Keratinocyte (primary cell): Measurements from ENCODE around the gene XPC. TPM values are rescaled to one million over a fixed set of nuclear protein-coding genes. Genes with fewer than 3 reads are reported as not detected.
A peak's percentile ranks its signal among the peaks of the same experiment; 100 is the strongest.
"Not testable (repeated sequence)": the region's sequence is repeated elsewhere in the genome, so short reads cannot be mapped to it uniquely, and the experiment has no call there.

Experiments used
- DNase-seq: peaks from one replicate; pipeline ENCODE4 v3.0.0-alpha.2; 2011; ENCODE audit warnings: low read depth, missing footprints, low spot score
- FAIRE-seq: peaks from 2 replicates; lab custom pipeline; 2011; peaks lifted over from hg19 to GRCh38; lab: Jason Lieb, UNC
- H2AFZ ChIP-seq: 2 replicates; pipeline ENCODE4 v1.6.0; 2012; ENCODE audit warnings: low read length, control low read depth, inconsistent platforms; ENCODE audit not compliant: control insufficient read depth
- H3K27ac ChIP-seq: 2 replicates; pipeline ENCODE4 v1.5.1; 2011; ENCODE audit warnings: low read length; ENCODE audit not compliant: control insufficient read depth, insufficient read depth
- H3K27me3 ChIP-seq: 3 replicates; pipeline ENCODE4 v1.6.0; 2011; ENCODE audit warnings: low read length; ENCODE audit not compliant: control insufficient read depth, insufficient read depth; ENCODE audit errors: extremely low read depth
- H3K36me3 ChIP-seq, 2 experiments: 2 replicates in 1 of 2; 3 replicates in 1 of 2; pipeline ENCODE4 v1.5.1; 2011; ENCODE audit warnings: low read length in 2 of 2, mild to moderate bottlenecking in 1 of 2; ENCODE audit not compliant: control insufficient read depth in 2 of 2, insufficient read depth in 2 of 2; ENCODE audit errors: extremely low read depth in 1 of 2
- H3K4me1 ChIP-seq: 3 replicates; pipeline ENCODE4 v1.5.1; 2011; ENCODE audit warnings: low read length; ENCODE audit not compliant: control insufficient read depth, insufficient read depth; ENCODE audit errors: extremely low read depth
- H3K4me2 ChIP-seq: 3 replicates; pipeline ENCODE4 v1.6.0; 2011; ENCODE audit warnings: low read depth, low read length; ENCODE audit not compliant: control insufficient read depth, insufficient read depth; ENCODE audit errors: extremely low read depth
- H3K4me3 ChIP-seq, 3 experiments: fragments of 200-600 bp in 1 of 3; sonication (generic) in 1 of 3; 2 replicates in 2 of 3; 3 replicates in 1 of 3; pipeline ENCODE4 v1.5.1; 2011 to 2016; ENCODE audit warnings: low read length in 3 of 3, mild to moderate bottlenecking in 3 of 3, control low read depth in 2 of 3, inconsistent platforms in 1 of 3, low read depth in 1 of 3, mixed read lengths in 1 of 3, mixed run types in 1 of 3, moderate library complexity in 1 of 3; ENCODE audit not compliant: control insufficient read depth in 2 of 3, insufficient read depth in 2 of 3; ENCODE audit errors: extremely low read depth in 1 of 3
- H3K79me2 ChIP-seq: 2 replicates; pipeline ENCODE4 v1.6.0; 2012; ENCODE audit warnings: low read length; ENCODE audit not compliant: control insufficient read depth, insufficient read depth
- H3K9ac ChIP-seq: 3 replicates; pipeline ENCODE4 v1.6.0; 2011; ENCODE audit warnings: low read length; ENCODE audit not compliant: control insufficient read depth, insufficient read depth; ENCODE audit errors: extremely low read depth
- H3K9me1 ChIP-seq: 3 replicates; pipeline ENCODE4 v1.6.0; 2011; ENCODE audit warnings: low read length; ENCODE audit not compliant: control insufficient read depth, insufficient read depth; ENCODE audit errors: extremely low read depth
- H3K9me3 ChIP-seq: 2 replicates; pipeline ENCODE4 v1.5.1; 2012; ENCODE audit warnings: low read depth, low read length; ENCODE audit not compliant: control insufficient read depth
- H4K20me1 ChIP-seq: 3 replicates; pipeline ENCODE4 v1.6.0; 2011; ENCODE audit warnings: low read length; ENCODE audit not compliant: control insufficient read depth, insufficient read depth; ENCODE audit errors: extremely low read depth
- CTCF ChIP-seq, 3 experiments: IDR thresholded peaks in 1 of 3; conservative IDR thresholded peaks in 1 of 3; optimal IDR thresholded peaks in 1 of 3; 2 replicates in 2 of 3; 3 replicates in 1 of 3; pipeline versions ENCODE3 to v1.5.1; 2011; ENCODE audit warnings: low read length in 3 of 3, mild to moderate bottlenecking in 3 of 3, moderate library complexity in 2 of 3, control low read depth in 1 of 3, inconsistent platforms in 1 of 3; ENCODE audit not compliant: insufficient read depth in 2 of 3; ENCODE audit errors: extremely low read depth in 1 of 3
- EZH2 ChIP-seq: IDR thresholded peaks from one replicate; pipeline ENCODE4 v1.6.1; 2012; ENCODE audit warnings: inconsistent platforms, mild to moderate bottlenecking, low read length, moderate library complexity
- dilution Hi-C: fragments of 300-500 bp; cut with MboI; formaldehyde crosslinking; loops from one replicate; pipeline ENCODE4 v1.7.0; 2020; ENCODE audit warnings: low sequenced_read_pairs; ENCODE audit not compliant: extremely low pct_ligation_motif_present
- polyA plus RNA-seq, 5 experiments: library from polyadenylated mRNA; depleted of rRNA in 3 of 5; stranded (reverse) in 3 of 5; stranded (forward) in 1 of 5; unstranded in 1 of 5; fragments of >200 nt; gene quantifications; 1 replicate in 1 of 5; 2 replicates in 3 of 5; 3 replicates in 1 of 5; pipeline versions ENCODE4 v1.2.1 to v1.2.3, GENCODE V29; 2011 to 2012; ENCODE audit warnings: missing spikeins in 2 of 5, low read depth in 1 of 5, low replicate concordance in 1 of 5

Gene XPC
- polyA plus RNA-seq, 1 donor (not counting 4 experiments of a cell fraction or from before 2014, with no cell fraction given), result 24.9 TPM

- DNase-seq, result no peak
- TF ChIP-seq CTCF (optimal IDR thresholded peaks at IDR 0.05 in 1 of 3, IDR thresholded peaks at IDR 0.05 in 1 of 3, conservative IDR thresholded peaks at IDR 0.05 in 1 of 3; ENCODE audit: extremely low read depth in 1 of 3, insufficient read depth in 2 of 3, low read length in 3 of 3), result no peak
- TF ChIP-seq EZH2, result no peak
- Histone ChIP-seq H3K4me1 (peaks cover 38% of the 10 kb centered on the region), H4K20me1 (peaks cover 10% of the 10 kb centered on the region), H3K9ac (no peak overlapping the region), H3K27me3 (no peaks in the 10 kb centered on the region), H3K36me3 (peaks cover 9 to 19% of the 10 kb centered on the region in 2 experiments), H3K9me1 (no peaks in the 10 kb centered on the region), H2AFZ (no peak overlapping the region), H3K4me3 (no peak overlapping the region), H3K9me3 (no peaks in the 10 kb centered on the region), H3K79me2 (peaks cover 54% of the 10 kb centered on the region), H3K4me2 (peak overlapping the region; percentile 74), H3K27ac (no peak overlapping the region)
- FAIRE-seq, result no peak
- dilution Hi-C loops, result no loop called here
These were observed 56.5 kb downstream of the XPC start for GRCh38 chr3:14121859-14122258.

DNA sequence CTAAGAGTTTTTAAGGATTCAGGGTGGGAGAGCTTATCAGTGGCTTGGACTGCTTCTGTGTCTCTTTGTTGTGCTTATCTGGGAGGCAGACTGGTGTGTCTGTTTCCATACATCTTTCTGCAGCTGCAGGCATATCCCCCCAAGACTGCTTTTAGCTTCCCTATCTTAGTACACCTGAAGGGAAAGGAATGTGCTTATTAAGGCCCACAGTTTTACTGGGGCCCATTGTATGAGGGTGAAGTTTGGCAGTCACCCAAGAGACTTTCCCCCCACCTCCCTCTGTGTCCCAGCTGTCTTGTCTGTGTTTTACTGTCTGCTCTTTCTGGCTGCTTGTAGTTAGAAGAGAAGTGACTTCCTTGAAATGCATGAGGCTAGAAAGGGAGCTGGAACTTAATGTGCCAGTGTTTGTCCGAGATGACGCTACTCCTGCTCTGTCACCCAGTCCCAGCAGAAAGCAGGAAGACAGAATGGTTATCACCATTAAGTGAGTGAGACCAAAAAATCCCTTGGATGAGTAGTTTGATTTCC, 57.4 kb downstream of the XPC start:
- not testable (repeated sequence) for H3K9me3 ChIP-seq

More for the DNA sequence above, 57.4 kb downstream of the XPC start:
- FAIRE-seq, dilution Hi-C loops, H3K4me3 ChIP-seq, DNase-seq, H2AFZ ChIP-seq, H3K9ac ChIP-seq, H3K27me3 ChIP-seq, H3K9me1 ChIP-seq, H4K20me1 ChIP-seq, H3K27ac ChIP-seq, H3K4me2 ChIP-seq: not testable (repeated sequence)
- Histone ChIP-seq H3K79me2 (peaks cover 46% of the 10 kb centered on the region), H3K36me3 (peaks cover 13 to 20% of the 10 kb centered on the region in 2 experiments), H3K4me1 (peaks cover 29% of the 10 kb centered on the region)
